K562 (cell line): ENCODE data around the gene ZNF277. TPM values are rescaled to one million over a fixed set of nuclear protein-coding genes. Genes with fewer than 3 reads are reported as not detected.
"Not testable (repeated sequence)": the region's sequence is repeated elsewhere in the genome, so short reads cannot be mapped to it uniquely, and the experiment has no call there.

Source experiments
- ATAC-seq: fragments of 200-7000 bp; cut with Tn5 transposase; 3 replicates; pipeline ENCODE4 v1.9.1; 2020; ENCODE audit warnings: moderate library complexity
- BruUV-seq: library from RNA; stranded (reverse); fragments of 400-500 nt; replicated peaks from 2 replicates; lab custom pipeline; 2021; lab: Mats Ljungman, UMichigan
- CTCF ChIA-PET: fragments of 300-600 bp; formaldehyde crosslinking; extraction: SDS; loops from one replicate; lab custom pipeline; 2021; ENCODE audit warnings: low intra/inter-chr PET ratio; lab: Yijun Ruan, JAX
- POLR2A ChIA-PET: fragments of 300-600, 350-650 bp; sonication (Branson Sonifier 250); formaldehyde crosslinking; extraction: SDS; loops from one replicate; lab custom pipeline; 2021; ENCODE audit warnings: antibody characterized with exemption, inconsistent platforms; lab: Yijun Ruan, JAX
- DNase-seq, 4 experiments: peaks; one replicate each; pipeline versions ENCODE4 v3.0.0 to v3.0.0-alpha.2; 2011 to 2018; ENCODE audit warnings: low spot score in 3 of 4, mixed read lengths in 3 of 4; ENCODE audit errors: extremely low read depth in 1 of 4
- FAIRE-seq: peaks from 2 replicates; lab custom pipeline; 2011; peaks lifted over from hg19 to GRCh38; lab: Jason Lieb, UNC
- H2AFZ ChIP-seq: 2 replicates; pipeline ENCODE4 v1.6.0; 2011; ENCODE audit warnings: low read depth, low read length, control low read depth, inconsistent platforms
- H3K27ac ChIP-seq: fragments of 200-600 bp; 3 replicates; pipeline ENCODE4 v1.8.0; 2011; ENCODE audit warnings: low read depth, mild to moderate bottlenecking, control low read depth, inconsistent platforms, low read length, moderate library complexity, mixed read lengths; ENCODE audit errors: extremely low read depth
- H3K27me3 ChIP-seq, 2 experiments: fragments of 300-600 bp in 1 of 2; 2 replicates in 1 of 2; 3 replicates in 1 of 2; pipeline versions ENCODE4 v1.6.0 to v1.8.0; 2011; ENCODE audit warnings: inconsistent platforms in 2 of 2, low read length in 2 of 2, mild to moderate bottlenecking in 1 of 2, mixed read lengths in 1 of 2, moderate library complexity in 1 of 2; ENCODE audit not compliant: control insufficient read depth in 2 of 2, insufficient read depth in 2 of 2
- H3K36me3 ChIP-seq: fragments of 300-600 bp; 3 replicates; pipeline ENCODE4 v1.8.0; 2011; ENCODE audit warnings: mild to moderate bottlenecking, low read length, inconsistent platforms; ENCODE audit not compliant: control insufficient read depth, insufficient read depth
- H3K4me1 ChIP-seq, 2 experiments: fragments of 200-600 bp in 1 of 2; replicated peaks in 1 of 2; 2 replicates in 1 of 2; 3 replicates in 1 of 2; pipeline versions ENCODE4 v1.5.1 to v1.8.0; 2011; ENCODE audit warnings: inconsistent platforms in 2 of 2, low read length in 2 of 2, mild to moderate bottlenecking in 1 of 2, mixed read lengths in 1 of 2, moderate library complexity in 1 of 2; ENCODE audit not compliant: control insufficient read depth in 2 of 2, insufficient read depth in 2 of 2
- H3K4me2 ChIP-seq: 2 replicates; pipeline ENCODE4 v1.6.1; 2011; ENCODE audit warnings: low read length, control low read depth, inconsistent platforms, mixed read lengths; ENCODE audit not compliant: insufficient read depth
- H3K4me3 ChIP-seq: fragments of 200-600 bp; sonication (generic), shearing (Covaris generic); 2 replicates; pipeline ENCODE4 v1.5.1; 2016; ENCODE audit warnings: control low read depth, inconsistent platforms
- H3K79me2 ChIP-seq: fragments of 200-600 bp; 3 replicates; pipeline ENCODE4 v1.8.0; 2011; ENCODE audit warnings: low read length, inconsistent platforms; ENCODE audit not compliant: control insufficient read depth, insufficient read depth
- H3K9ac ChIP-seq, 2 experiments: 2 replicates each; pipeline versions ENCODE4 v1.6.0 to v1.6.1; 2011; ENCODE audit warnings: low read depth in 2 of 2, low read length in 2 of 2, control low read depth in 1 of 2, inconsistent platforms in 1 of 2, mild to moderate bottlenecking in 1 of 2, mixed read lengths in 1 of 2; ENCODE audit not compliant: insufficient read depth in 1 of 2
- H3K9me1 ChIP-seq: one replicate; pipeline ENCODE4 v1.6.0; 2011; ENCODE audit warnings: inconsistent platforms, mild to moderate bottlenecking, low read length, moderate library complexity; ENCODE audit not compliant: control insufficient read depth, insufficient read depth
- H3K9me3 ChIP-seq: replicated peaks from 2 replicates; pipeline ENCODE4 v1.5.1; 2011; ENCODE audit warnings: low read depth, low read length, inconsistent platforms; ENCODE audit not compliant: control insufficient read depth, insufficient read depth
- H4K20me1 ChIP-seq: replicated peaks from 2 replicates; pipeline ENCODE4 v1.6.1; 2011; ENCODE audit warnings: low read length, inconsistent platforms, mixed read lengths; ENCODE audit not compliant: control insufficient read depth, insufficient read depth
- KDM1A ChIP-seq, 2 experiments: fragments of 450-650 bp; IDR thresholded peaks; 2 replicates each; pipeline ENCODE4 v1.6.1; 2016; ENCODE audit warnings: mild to moderate bottlenecking in 2 of 2
- NFIC ChIP-seq: fragments of 450-650 bp; IDR thresholded peaks from 2 replicates; pipeline ENCODE4 v1.6.1; 2017; ENCODE audit warnings: mild to moderate bottlenecking, inconsistent platforms
- WGBS: fragments of 100-300 bp; shearing (Covaris generic); methylation state at CpG from one replicate; pipeline ENCODE4 v1.1.6; 2016; ENCODE audit warnings: low coverage, mixed read lengths; ENCODE audit not compliant: insufficient coverage; ENCODE audit errors: missing lambda C conversion rate; 5-methylcytosine and 5-hydroxymethylcytosine counted together
- in situ Hi-C: fragments of 300-500 bp; cut with MboI; formaldehyde crosslinking; loops from 4 replicates; pipeline ENCODE4 v1.15.0; 2018; ENCODE audit warnings: inconsistent platforms, mixed read lengths
- intact Hi-C: fragments of 100-400 bp; cut with micrococcal nuclease; formaldehyde crosslinking; loops from 2 replicates; pipeline ENCODE4 v1.14.2; 2022
- polyA plus RNA-seq, 8 experiments: library from polyadenylated mRNA; depleted of rRNA in 4 of 8; stranded (reverse) in 5 of 8; unstranded in 3 of 8; fragments of >200 nt; fragmentation: Nextera tagmentation in 2 of 8; fragmentation: Illumina TruSeq in 1 of 8; extraction: Ambion mirVana in 2 of 8; extraction: Trizol in 1 of 8; gene quantifications; 2 replicates each; pipeline versions ENCODE4 v1.2.1 to v1.2.3, GENCODE V29; 2011 to 2014; ENCODE audit warnings: inconsistent platforms in 1 of 8, missing spikeins in 1 of 8
- total RNA-seq, 7 experiments: library from RNA; depleted of rRNA in 6 of 7; stranded (reverse); fragments of >200 nt in 6 of 7; fragmentation: Illumina TruSeq in 2 of 7; extraction: Trizol in 2 of 7; gene quantifications; 2 replicates each; pipeline versions ENCODE4 v1.2.1 to v1.2.3, GENCODE V29; 2011 to 2021; ENCODE audit warnings: low replicate concordance in 1 of 7
- TF ChIP-seq, protein P1 (sequence below), 2 experiments: fragments of 450-650 bp; IDR thresholded peaks; 2 replicates each; pipeline ENCODE4 v1.6.1; 2018; ENCODE audit warnings: mild to moderate bottlenecking in 2 of 2, low read depth in 1 of 2; ENCODE audit not compliant: partially characterized antibody in 2 of 2
- TF ChIP-seq, protein P2 (sequence below), 2 experiments: fragments of 450-650 bp; formaldehyde crosslinking in 1 of 2; IDR thresholded peaks; 2 replicates each; pipeline versions ENCODE4 v1.4.0 to v1.6.1; 2014 to 2020; ENCODE audit warnings: mild to moderate bottlenecking in 2 of 2, borderline replicate concordance in 1 of 2, low read depth in 1 of 2

The ZNF277 gene
- total and polyA plus RNA-seq, 9 of the 15 experiments (the other 6 are each of a cell fraction or from before 2014, with no cell fraction given) = 18.8 to 33.5 (median 27.7) TPM

GRCh38 chr7:112390167-112390566, 183.7 kb downstream of the ZNF277 start (continued):
- TF ChIP-seq KDM1A (IDR thresholded peaks at IDR 0.05) (peak in 1 of 2 experiments; percentile 39; a peak in 2 of 4 replicates), NFIC (no peak)
- TF ChIP-seq, protein P1, sequence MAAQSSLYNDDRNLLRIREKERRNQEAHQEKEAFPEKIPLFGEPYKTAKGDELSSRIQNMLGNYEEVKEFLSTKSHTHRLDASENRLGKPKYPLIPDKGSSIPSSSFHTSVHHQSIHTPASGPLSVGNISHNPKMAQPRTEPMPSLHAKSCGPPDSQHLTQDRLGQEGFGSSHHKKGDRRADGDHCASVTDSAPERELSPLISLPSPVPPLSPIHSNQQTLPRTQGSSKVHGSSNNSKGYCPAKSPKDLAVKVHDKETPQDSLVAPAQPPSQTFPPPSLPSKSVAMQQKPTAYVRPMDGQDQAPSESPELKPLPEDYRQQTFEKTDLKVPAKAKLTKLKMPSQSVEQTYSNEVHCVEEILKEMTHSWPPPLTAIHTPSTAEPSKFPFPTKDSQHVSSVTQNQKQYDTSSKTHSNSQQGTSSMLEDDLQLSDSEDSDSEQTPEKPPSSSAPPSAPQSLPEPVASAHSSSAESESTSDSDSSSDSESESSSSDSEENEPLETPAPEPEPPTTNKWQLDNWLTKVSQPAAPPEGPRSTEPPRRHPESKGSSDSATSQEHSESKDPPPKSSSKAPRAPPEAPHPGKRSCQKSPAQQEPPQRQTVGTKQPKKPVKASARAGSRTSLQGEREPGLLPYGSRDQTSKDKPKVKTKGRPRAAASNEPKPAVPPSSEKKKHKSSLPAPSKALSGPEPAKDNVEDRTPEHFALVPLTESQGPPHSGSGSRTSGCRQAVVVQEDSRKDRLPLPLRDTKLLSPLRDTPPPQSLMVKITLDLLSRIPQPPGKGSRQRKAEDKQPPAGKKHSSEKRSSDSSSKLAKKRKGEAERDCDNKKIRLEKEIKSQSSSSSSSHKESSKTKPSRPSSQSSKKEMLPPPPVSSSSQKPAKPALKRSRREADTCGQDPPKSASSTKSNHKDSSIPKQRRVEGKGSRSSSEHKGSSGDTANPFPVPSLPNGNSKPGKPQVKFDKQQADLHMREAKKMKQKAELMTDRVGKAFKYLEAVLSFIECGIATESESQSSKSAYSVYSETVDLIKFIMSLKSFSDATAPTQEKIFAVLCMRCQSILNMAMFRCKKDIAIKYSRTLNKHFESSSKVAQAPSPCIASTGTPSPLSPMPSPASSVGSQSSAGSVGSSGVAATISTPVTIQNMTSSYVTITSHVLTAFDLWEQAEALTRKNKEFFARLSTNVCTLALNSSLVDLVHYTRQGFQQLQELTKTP (IDR thresholded peaks at IDR 0.05; ENCODE audit: low read depth in 1 of 2, partially characterized antibody in 2 of 2) = no peak
- TF ChIP-seq, all 486 proteins: peak for 4

DNA sequence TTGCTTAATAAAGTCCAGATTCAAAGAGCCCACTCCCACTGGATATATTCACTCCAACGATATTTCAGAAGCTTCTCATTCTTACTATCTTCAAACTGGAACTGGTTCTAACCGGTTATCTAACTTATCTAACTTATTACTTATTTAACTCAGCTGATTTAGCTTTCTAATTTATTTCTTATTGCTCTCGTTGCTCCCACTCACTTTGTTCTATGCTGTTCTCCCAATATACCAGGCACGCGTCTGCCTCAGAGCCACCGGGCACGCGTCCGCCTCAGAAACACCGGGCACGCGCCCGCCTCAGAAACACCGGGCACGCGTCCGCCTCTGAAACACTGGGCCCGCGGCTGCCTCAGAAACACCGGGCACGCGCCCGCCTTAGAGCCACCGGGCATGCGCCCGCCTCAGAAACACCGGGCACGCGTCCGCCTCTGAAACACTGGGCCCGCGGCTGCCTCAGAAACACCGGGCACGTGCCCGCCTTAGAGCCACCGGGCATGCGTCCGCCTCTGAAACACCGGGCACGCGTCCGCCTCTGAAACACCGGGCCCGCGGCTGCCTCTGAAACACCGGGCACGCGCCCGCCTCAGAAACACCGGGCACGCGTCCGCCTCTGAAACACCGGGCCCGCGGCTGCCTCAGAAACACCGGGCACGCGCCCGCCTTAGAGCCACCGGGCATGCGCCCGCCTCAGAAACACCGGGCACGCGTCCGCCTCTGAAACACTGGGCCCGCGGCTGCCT, 184.8 kb downstream of the ZNF277 start:
- POLR2A ChIA-PET = interaction anchor here (0.7 kb wide), 1 partner anchor 530 kb away, joined by 3 read pairs; no protein-coding TSS in a partner anchor
- H3K27me3 ChIP-seq = peaks cover 28 to 37% of the 10 kb centered on the region in 2 experiments
- H3K4me3 ChIP-seq, ATAC-seq, H3K9me3 ChIP-seq, H3K4me1 ChIP-seq, intact Hi-C loops, FAIRE-seq, CTCF ChIA-PET, H3K9ac ChIP-seq, DNase-seq: not testable (repeated sequence)
- 62% methylated on average over 16 of the region's 69 CpGs for WGBS
- TF ChIP-seq, protein P2, sequence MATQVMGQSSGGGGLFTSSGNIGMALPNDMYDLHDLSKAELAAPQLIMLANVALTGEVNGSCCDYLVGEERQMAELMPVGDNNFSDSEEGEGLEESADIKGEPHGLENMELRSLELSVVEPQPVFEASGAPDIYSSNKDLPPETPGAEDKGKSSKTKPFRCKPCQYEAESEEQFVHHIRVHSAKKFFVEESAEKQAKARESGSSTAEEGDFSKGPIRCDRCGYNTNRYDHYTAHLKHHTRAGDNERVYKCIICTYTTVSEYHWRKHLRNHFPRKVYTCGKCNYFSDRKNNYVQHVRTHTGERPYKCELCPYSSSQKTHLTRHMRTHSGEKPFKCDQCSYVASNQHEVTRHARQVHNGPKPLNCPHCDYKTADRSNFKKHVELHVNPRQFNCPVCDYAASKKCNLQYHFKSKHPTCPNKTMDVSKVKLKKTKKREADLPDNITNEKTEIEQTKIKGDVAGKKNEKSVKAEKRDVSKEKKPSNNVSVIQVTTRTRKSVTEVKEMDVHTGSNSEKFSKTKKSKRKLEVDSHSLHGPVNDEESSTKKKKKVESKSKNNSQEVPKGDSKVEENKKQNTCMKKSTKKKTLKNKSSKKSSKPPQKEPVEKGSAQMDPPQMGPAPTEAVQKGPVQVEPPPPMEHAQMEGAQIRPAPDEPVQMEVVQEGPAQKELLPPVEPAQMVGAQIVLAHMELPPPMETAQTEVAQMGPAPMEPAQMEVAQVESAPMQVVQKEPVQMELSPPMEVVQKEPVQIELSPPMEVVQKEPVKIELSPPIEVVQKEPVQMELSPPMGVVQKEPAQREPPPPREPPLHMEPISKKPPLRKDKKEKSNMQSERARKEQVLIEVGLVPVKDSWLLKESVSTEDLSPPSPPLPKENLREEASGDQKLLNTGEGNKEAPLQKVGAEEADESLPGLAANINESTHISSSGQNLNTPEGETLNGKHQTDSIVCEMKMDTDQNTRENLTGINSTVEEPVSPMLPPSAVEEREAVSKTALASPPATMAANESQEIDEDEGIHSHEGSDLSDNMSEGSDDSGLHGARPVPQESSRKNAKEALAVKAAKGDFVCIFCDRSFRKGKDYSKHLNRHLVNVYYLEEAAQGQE (IDR thresholded peaks at IDR 0.05; ENCODE audit: borderline replicate concordance) = peak; percentile 81
- TF ChIP-seq, protein P2 (CRISPR knock-in tag; IDR thresholded peaks at IDR 0.05; ENCODE audit: low read depth) = not testable (repeated sequence)
- TF ChIP-seq, all 486 proteins: peak for 1; not testable (repeated sequence) for 485
- BruUV-seq, H3K36me3 ChIP-seq, H3K4me2 ChIP-seq, H3K27ac ChIP-seq, H3K79me2 ChIP-seq, H2AFZ ChIP-seq, H4K20me1 ChIP-seq, H3K9me1 ChIP-seq: not testable (repeated sequence)
- in situ Hi-C loops = loop anchor here (10.0 kb wide), 1 partner anchor 636 kb away; no protein-coding TSS in a partner anchor
